Osteoblast (primary cell): ENCODE results near the gene KLF9. TPM values are rescaled to one million over a fixed set of nuclear protein-coding genes. Genes with fewer than 3 reads are reported as not detected.

Experiments used
- DNase-seq: peaks from one replicate; pipeline ENCODE4 v3.0.0; 2011; ENCODE audit warnings: low spot score, mixed read lengths; ENCODE audit not compliant: insufficient read length; ENCODE audit errors: missing footprints
- H2AFZ ChIP-seq: 2 replicates; pipeline ENCODE4 v1.6.0; 2011; ENCODE audit warnings: mild to moderate bottlenecking, low read length
- H3K27ac ChIP-seq: 2 replicates; pipeline ENCODE4 v1.5.1; 2011; ENCODE audit warnings: mild to moderate bottlenecking, low read depth, low read length, moderate library complexity
- H3K27me3 ChIP-seq: 2 replicates; pipeline ENCODE4 v1.6.0; 2012; ENCODE audit warnings: mild to moderate bottlenecking, control low read depth, inconsistent platforms, low read length, moderate library complexity; ENCODE audit not compliant: insufficient read depth
- H3K36me3 ChIP-seq: 2 replicates; pipeline ENCODE4 v1.5.1; 2011; ENCODE audit warnings: mild to moderate bottlenecking, low read length, control low read depth, moderate library complexity; ENCODE audit not compliant: insufficient read depth
- H3K4me1 ChIP-seq: 2 replicates; pipeline ENCODE4 v1.5.1; 2011; ENCODE audit warnings: mild to moderate bottlenecking, low read length, control low read depth, moderate library complexity; ENCODE audit not compliant: insufficient read depth
- H3K4me2 ChIP-seq: 2 replicates; pipeline ENCODE4 v1.6.0; 2011; ENCODE audit warnings: mild to moderate bottlenecking, low read length; ENCODE audit not compliant: insufficient read depth
- H3K4me3 ChIP-seq: fragments of 200-600 bp; sonication (generic); 3 replicates; pipeline ENCODE4 v1.5.1; 2012; ENCODE audit warnings: mild to moderate bottlenecking, low read length, inconsistent platforms; ENCODE audit not compliant: insufficient read depth
- H3K79me2 ChIP-seq: 2 replicates; pipeline ENCODE4 v1.6.0; 2012; ENCODE audit warnings: mild to moderate bottlenecking, low read length, control low read depth, inconsistent platforms; ENCODE audit not compliant: insufficient read depth
- H3K9me3 ChIP-seq: 2 replicates; pipeline ENCODE4 v1.5.1; 2011; ENCODE audit warnings: low read depth, low read length, control low read depth
- H4K20me1 ChIP-seq: 2 replicates; pipeline ENCODE4 v1.6.0; 2012; ENCODE audit warnings: mild to moderate bottlenecking, low read length, control low read depth; ENCODE audit not compliant: insufficient read depth
- total RNA-seq: library from RNA; depleted of rRNA; stranded (reverse); fragments of >200 nt; gene quantifications from 2 replicates; pipeline ENCODE4 v1.2.3, GENCODE V29; 2012
- TF ChIP-seq, protein P1 (sequence below): IDR thresholded peaks from 2 replicates; pipeline ENCODE4 v1.5.1; 2011; ENCODE audit warnings: mild to moderate bottlenecking, low read depth, low read length, moderate library complexity; ENCODE audit errors: extremely low read depth

Gene KLF9
- total RNA-seq, 1 donor: 51.8 TPM

DNA sequence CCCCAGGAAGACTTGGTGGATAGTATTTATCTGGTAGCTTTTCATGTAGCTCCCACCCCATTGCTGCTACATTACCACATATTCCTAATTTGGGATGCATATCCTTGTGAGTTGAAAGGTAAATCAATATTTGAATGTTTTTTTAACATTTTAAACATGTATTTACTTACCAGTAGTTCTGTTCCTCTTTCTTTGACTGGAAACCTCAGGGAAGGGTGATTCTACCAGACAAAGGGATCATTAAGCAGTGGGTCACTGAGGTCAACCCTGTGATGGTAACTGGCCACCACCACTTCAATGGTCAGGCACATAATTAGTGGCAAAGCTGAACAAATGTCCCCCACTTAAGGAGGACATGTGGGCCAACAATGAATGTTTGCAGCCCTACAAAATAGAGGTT lies 27.2 kb upstream of the KLF9 start:
- H3K36me3 ChIP-seq: no peaks in the 10 kb centered on the region
- no peak overlapping the region for H3K4me3 ChIP-seq
- H3K27ac ChIP-seq: no peak overlapping the region
- H3K4me2 ChIP-seq: no peak overlapping the region
- peaks cover 3% of the 10 kb centered on the region for H3K4me1 ChIP-seq
- TF ChIP-seq, protein P1, sequence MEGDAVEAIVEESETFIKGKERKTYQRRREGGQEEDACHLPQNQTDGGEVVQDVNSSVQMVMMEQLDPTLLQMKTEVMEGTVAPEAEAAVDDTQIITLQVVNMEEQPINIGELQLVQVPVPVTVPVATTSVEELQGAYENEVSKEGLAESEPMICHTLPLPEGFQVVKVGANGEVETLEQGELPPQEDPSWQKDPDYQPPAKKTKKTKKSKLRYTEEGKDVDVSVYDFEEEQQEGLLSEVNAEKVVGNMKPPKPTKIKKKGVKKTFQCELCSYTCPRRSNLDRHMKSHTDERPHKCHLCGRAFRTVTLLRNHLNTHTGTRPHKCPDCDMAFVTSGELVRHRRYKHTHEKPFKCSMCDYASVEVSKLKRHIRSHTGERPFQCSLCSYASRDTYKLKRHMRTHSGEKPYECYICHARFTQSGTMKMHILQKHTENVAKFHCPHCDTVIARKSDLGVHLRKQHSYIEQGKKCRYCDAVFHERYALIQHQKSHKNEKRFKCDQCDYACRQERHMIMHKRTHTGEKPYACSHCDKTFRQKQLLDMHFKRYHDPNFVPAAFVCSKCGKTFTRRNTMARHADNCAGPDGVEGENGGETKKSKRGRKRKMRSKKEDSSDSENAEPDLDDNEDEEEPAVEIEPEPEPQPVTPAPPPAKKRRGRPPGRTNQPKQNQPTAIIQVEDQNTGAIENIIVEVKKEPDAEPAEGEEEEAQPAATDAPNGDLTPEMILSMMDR: no peak
- H3K27me3 ChIP-seq: no peaks in the 10 kb centered on the region
- no peak overlapping the region for H2AFZ ChIP-seq
- no peaks in the 10 kb centered on the region for H3K9me3 ChIP-seq
- no peak for DNase-seq
- no peaks in the 10 kb centered on the region for H4K20me1 ChIP-seq
- H3K79me2 ChIP-seq: no peaks in the 10 kb centered on the region

DNA sequence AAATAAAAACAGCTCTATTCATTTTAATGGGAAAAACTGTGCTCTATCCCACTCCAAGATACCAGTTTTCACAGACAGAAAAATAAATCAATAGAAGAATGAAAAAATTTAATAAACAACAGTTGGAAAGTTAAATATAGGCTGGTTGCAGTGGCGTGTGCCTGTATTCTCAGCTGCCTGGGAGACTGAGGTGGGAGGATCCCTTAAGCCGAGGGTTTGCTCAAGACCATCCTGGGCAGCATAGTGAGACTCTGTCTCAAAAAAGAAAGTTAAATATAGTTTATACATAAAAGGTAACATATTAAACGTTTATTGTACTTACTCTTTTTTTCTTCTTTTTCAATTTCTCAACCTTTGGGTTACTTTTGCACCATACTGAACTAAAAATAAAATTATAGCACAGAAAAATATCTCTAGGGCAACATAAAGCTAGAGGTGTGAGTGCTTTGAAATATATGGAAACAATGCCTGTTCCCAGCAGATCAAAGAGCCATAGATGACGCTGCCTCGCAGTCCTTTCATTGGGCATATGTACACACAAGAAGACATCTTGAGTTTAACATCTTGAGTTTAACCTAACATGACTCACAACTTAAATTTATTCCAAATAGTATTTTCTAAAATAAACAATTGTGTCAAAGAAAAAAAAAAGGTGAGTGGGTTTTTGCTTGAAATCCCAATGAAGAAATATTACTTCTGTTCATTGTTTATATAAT lies 25.7 kb upstream of the KLF9 start:
- peaks cover 10% of the 10 kb centered on the region for H3K4me1 ChIP-seq
- H3K4me2 ChIP-seq: no peak overlapping the region
- H3K27me3 ChIP-seq: no peaks in the 10 kb centered on the region
- H3K36me3 ChIP-seq: no peaks in the 10 kb centered on the region
- TF ChIP-seq, protein P1: no peak
- no peaks in the 10 kb centered on the region for H3K9me3 ChIP-seq
- no peaks in the 10 kb centered on the region for H4K20me1 ChIP-seq
- no peak overlapping the region for H3K4me3 ChIP-seq
- no peak for DNase-seq
- H3K79me2 ChIP-seq: no peaks in the 10 kb centered on the region
- no peak overlapping the region for H2AFZ ChIP-seq
- no peak overlapping the region for H3K27ac ChIP-seq

DNA sequence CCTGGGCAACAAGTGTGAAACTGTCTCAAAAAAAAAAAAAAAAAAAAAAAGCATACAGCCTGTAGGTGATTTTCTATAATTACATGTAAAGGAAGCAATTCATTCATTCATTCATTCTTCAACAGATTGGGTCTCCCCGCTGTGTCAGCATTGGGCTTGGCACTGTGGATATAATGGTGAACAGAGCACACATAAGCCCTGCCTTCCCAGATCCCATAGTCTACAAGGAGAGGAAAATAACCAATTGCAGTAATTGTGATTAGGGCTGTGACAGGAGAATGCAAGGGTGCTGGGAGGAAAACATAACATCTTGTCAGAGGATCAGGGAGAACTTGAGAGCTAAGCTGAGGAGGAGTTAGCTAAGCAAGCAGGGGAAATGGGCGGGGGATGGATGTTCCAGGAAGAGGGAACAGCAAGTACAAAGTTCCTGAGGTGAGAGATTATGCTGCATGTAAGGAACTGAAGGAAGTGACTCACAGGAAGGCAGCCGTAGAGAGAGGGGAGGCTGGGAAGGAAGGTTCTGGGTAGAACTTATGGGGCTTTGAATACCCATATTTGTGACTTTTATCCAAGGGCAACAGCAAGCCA lies 24.0 kb upstream of the KLF9 start:
- H3K4me1 ChIP-seq: peaks cover 10% of the 10 kb centered on the region
- no peaks in the 10 kb centered on the region for H3K36me3 ChIP-seq
- H3K79me2 ChIP-seq: no peaks in the 10 kb centered on the region
- H3K9me3 ChIP-seq: no peaks in the 10 kb centered on the region
- peak; percentile 18 for DNase-seq
- no peak overlapping the region for H3K27ac ChIP-seq
- H3K27me3 ChIP-seq: no peaks in the 10 kb centered on the region
- no peak overlapping the region for H3K4me2 ChIP-seq
- TF ChIP-seq, protein P1: no peak
- H4K20me1 ChIP-seq: no peaks in the 10 kb centered on the region
- no peak overlapping the region for H3K4me3 ChIP-seq
- H2AFZ ChIP-seq: peak overlapping the region; percentile 84

DNA sequence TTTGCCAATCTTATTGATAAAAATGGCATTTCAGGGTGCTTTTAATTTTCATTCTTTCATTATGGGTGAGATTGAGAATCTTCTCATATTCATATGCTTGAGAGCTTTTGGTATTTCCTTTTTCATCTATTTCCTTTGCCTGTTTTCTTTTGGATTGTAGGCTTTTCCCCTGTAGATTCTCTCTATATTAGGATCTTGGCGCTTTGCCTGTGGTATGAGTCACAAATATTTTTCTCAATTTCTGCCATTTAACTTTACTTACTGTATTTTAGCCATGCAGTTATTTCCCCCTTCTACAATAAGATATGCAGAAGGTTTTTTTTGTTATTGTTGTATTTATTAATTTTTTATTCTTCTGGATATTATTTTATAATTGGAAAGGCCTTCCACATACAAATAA lies 21.5 kb upstream of the KLF9 start:
- Histone ChIP-seq H2AFZ (no peak overlapping the region), H3K4me3 (no peak overlapping the region)

More for the DNA sequence above, 21.5 kb upstream of the KLF9 start:
- TF ChIP-seq, protein P1: no peak
- Histone ChIP-seq H3K4me2 (peak overlapping the region; percentile 34), H3K79me2 (no peaks in the 10 kb centered on the region), H3K36me3 (no peaks in the 10 kb centered on the region), H3K27me3 (no peaks in the 10 kb centered on the region), H4K20me1 (no peaks in the 10 kb centered on the region), H3K4me1 (peaks cover 10% of the 10 kb centered on the region), H3K27ac (no peak overlapping the region), H3K9me3 (no peaks in the 10 kb centered on the region)
- peak; percentile 47 for DNase-seq
